GM18507 (cell line): ENCODE data around the gene YBEY.

ENCODE experiments used
- DNase-seq: peaks from one replicate; pipeline ENCODE4 v3.0.0; 2011; ENCODE audit warnings: low read depth; ENCODE audit not compliant: insufficient read length; ENCODE audit errors: extremely low spot score
- FAIRE-seq: peaks from 2 replicates; lab custom pipeline; 2011; peaks lifted over from hg19 to GRCh38; lab: Jason Lieb, UNC

Gene YBEY

GRCh38 chr21:46323710-46324389 lies 37.7 kb downstream of the YBEY start, which contains the start of the genes C21orf58 and PCNT:
Gene C21orf58 (minus strand): TSS chr21:46323870. CDS start chr21:46322738, 1,132 bp downstream.
Gene PCNT (plus strand): TSS chr21:46324156. CDS start chr21:46324229, 73 bp downstream.
- DNase-seq, result peak; percentile 92
- peak; percentile 95 for FAIRE-seq

- FAIRE-seq (peak; percentile 44), DNase-seq (peak; percentile 81)
These were observed 38.4 kb downstream of the YBEY start for GRCh38 chr21:46324390-46325072.

- FAIRE-seq (peak; percentile 12), DNase-seq (no peak)
These were observed 39.2 kb downstream of the YBEY start for GRCh38 chr21:46325073-46325912.

GRCh38 chr21:46326110-46326703 lies 40.1 kb downstream of the YBEY start:
- FAIRE-seq (no peak), DNase-seq (no peak)

- FAIRE-seq (no peak), DNase-seq (no peak)
These were observed 41.6 kb downstream of the YBEY start for GRCh38 chr21:46327711-46328110.

- FAIRE-seq (no peak), DNase-seq (no peak)
These were observed 42.0 kb downstream of the YBEY start for GRCh38 chr21:46328151-46328550.

GRCh38 chr21:46329796-46330195 lies 43.7 kb downstream of the YBEY start:
- FAIRE-seq (no peak), DNase-seq (no peak)

- DNase-seq, result no peak
- FAIRE-seq, result no peak
These were observed 48.4 kb downstream of the YBEY start for GRCh38 chr21:46334351-46335140.

- DNase-seq (no peak), FAIRE-seq (no peak)
These were observed 50.5 kb downstream of the YBEY start for GRCh38 chr21:46336603-46337002.

GRCh38 chr21:46340998-46341397 lies 54.9 kb downstream of the YBEY start:
- DNase-seq (no peak), FAIRE-seq (no peak)

GRCh38 chr21:46344219-46344915 lies 58.2 kb downstream of the YBEY start:
- DNase-seq (no peak), FAIRE-seq (no peak)

- DNase-seq (no peak), FAIRE-seq (no peak)
These were observed 59.7 kb downstream of the YBEY start for GRCh38 chr21:46345861-46346260.

GRCh38 chr21:46346296-46347202 lies 60.4 kb downstream of the YBEY start:
- FAIRE-seq, result no peak

GRCh38 chr21:46347203-46347550 lies 61.0 kb downstream of the YBEY start:
- no peak for DNase-seq

More at GRCh38 chr21:46346296-46347202, 60.4 kb downstream of the YBEY start:
- no peak for DNase-seq

More at GRCh38 chr21:46347203-46347550, 61.0 kb downstream of the YBEY start:
- FAIRE-seq, result no peak
